ENCODE data around the gene ARGLU1. TPM values are rescaled to one million over a fixed set of nuclear protein-coding genes. Genes with fewer than 3 reads are reported as not detected.

ARGLU1 gene
- total RNA-seq, 1 donor from 2014 or later = 467 TPM

DNA sequence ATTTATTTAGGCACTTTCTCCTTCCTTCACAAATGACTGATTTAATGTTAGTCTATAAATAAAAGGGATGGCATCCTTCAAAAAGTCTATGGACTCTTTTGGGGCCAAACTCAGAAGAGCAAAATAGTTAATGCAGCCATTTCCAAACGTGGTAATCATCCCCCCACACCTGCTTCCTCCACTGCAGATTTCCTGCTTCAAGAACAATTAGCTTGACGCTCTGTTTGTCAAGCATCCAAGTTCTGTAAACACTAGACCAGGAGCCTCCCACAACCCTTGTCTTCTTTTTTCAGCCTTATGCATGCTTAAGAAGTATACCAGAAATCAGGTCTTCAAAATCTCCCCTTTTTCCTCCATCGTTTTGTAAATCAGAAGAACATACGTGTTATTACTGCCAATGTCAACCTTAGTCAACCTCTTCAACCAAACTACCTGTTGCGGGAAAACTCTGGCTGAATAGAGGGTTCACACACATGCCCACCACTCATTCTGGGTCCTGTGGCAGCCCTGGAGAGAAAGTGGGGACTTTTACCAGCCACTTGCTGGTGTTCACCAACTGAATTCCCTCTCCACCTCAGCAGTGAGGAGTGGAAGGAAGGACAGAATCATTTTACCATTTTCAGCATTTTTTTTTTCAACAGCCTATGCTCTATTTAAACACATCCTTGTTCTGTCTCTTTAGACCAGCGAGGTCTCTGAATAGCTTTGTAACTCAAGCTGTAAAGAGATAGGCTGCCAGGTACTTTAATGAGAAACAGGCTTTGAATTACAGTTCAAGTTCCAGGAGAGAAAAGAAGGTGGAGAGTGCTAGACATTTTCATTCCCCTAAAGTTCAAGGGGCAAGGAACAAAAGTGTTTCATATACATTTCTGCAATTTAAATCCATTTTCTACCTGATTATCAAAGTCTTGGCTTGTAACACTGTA, 71.6 kb downstream of the ARGLU1 start:
- Mint-ChIP-seq H3K9me3 (no peaks in the 10 kb centered on the region), H3K36me3 (peaks cover 59% of the 10 kb centered on the region), H3K4me1 (peaks cover 59% of the 10 kb centered on the region), H3K27me3 (ENCODE audit: insufficient read depth, low read depth) (peaks cover 5% of the 10 kb centered on the region), H3K27ac (no peak overlapping the region), H3K4me3 (no peak overlapping the region)
- TF ChIP-seq, protein P1, sequence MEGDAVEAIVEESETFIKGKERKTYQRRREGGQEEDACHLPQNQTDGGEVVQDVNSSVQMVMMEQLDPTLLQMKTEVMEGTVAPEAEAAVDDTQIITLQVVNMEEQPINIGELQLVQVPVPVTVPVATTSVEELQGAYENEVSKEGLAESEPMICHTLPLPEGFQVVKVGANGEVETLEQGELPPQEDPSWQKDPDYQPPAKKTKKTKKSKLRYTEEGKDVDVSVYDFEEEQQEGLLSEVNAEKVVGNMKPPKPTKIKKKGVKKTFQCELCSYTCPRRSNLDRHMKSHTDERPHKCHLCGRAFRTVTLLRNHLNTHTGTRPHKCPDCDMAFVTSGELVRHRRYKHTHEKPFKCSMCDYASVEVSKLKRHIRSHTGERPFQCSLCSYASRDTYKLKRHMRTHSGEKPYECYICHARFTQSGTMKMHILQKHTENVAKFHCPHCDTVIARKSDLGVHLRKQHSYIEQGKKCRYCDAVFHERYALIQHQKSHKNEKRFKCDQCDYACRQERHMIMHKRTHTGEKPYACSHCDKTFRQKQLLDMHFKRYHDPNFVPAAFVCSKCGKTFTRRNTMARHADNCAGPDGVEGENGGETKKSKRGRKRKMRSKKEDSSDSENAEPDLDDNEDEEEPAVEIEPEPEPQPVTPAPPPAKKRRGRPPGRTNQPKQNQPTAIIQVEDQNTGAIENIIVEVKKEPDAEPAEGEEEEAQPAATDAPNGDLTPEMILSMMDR (IDR thresholded peaks at IDR 0.05) = no peak
- TF ChIP-seq EZH2 (IDR thresholded peaks at IDR 0.05) = no peak
- no peak for TF ChIP-seq EZH2phosphoT487 (IDR thresholded peaks at IDR 0.05)
- no peak overlapping the region for H3K4me2 ChIP-seq
- H3F3A ChIP-seq (ENCODE audit: low read depth) = peaks cover 48% of the 10 kb centered on the region
- no peaks in the 10 kb centered on the region for H3K27me3 ChIP-seq
- H3K4me3 ChIP-seq = no peak overlapping the region
- H3K79me2 ChIP-seq (ENCODE audit: low read depth) = peaks cover 100% of the 10 kb centered on the region
- H3K9ac ChIP-seq = no peak overlapping the region
- H3K9me3 ChIP-seq (ENCODE audit: low read depth) = no peaks in the 10 kb centered on the region
- peaks cover 100% of the 10 kb centered on the region for H4K20me1 ChIP-seq (ENCODE audit: low read depth)
- DNase-seq (ENCODE audit: low spot score) = no peak
- H2AFZ ChIP-seq (replicated peaks) = no peak overlapping the region
- H3K27ac ChIP-seq = no peak overlapping the region
- peaks cover 19% of the 10 kb centered on the region for H3K4me1 ChIP-seq
- peaks cover 28% of the 10 kb centered on the region for H3K36me3 ChIP-seq

DNA sequence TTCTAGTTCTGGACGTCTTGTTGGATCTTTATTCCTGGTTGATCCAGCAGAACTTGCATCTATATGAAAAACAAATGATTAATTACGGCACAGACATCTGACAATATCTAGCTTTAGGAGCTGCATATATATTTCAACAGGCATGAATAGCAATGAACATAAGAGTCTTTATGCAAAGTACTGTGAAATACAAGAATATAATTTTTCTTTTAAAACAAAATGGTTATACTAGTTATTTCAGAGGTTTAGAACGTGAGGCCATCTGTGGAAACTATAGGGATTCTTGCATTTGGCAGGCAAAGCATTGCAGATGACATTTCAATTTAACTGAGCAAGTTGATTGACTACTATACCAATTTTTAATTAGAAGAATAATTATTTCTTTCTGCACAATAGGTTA, 73.0 kb downstream of the ARGLU1 start:
- Mint-ChIP-seq H3K27me3 (ENCODE audit: insufficient read depth, low read depth) (peaks cover 3% of the 10 kb centered on the region), H3K4me3 (no peak overlapping the region), H3K9me3 (no peaks in the 10 kb centered on the region), H3K4me1 (peaks cover 58% of the 10 kb centered on the region), H3K36me3 (peaks cover 57% of the 10 kb centered on the region), H3K27ac (no peak overlapping the region)
- TF ChIP-seq EZH2phosphoT487 (IDR thresholded peaks at IDR 0.05) (no peak), EZH2 (IDR thresholded peaks at IDR 0.05) (no peak)
- TF ChIP-seq, protein P1 (IDR thresholded peaks at IDR 0.05) = no peak
- Histone ChIP-seq H2AFZ (replicated peaks) (no peak overlapping the region), H3K9me3 (ENCODE audit: low read depth) (no peaks in the 10 kb centered on the region), H3F3A (ENCODE audit: low read depth) (peaks cover 62% of the 10 kb centered on the region), H3K27me3 (no peaks in the 10 kb centered on the region), H3K4me1 (peaks cover 19% of the 10 kb centered on the region), H3K79me2 (ENCODE audit: low read depth) (peaks cover 86% of the 10 kb centered on the region), H3K4me2 (no peak overlapping the region), H3K4me3 (no peak overlapping the region), H3K27ac (peak overlapping the region; percentile 8), H4K20me1 (ENCODE audit: low read depth) (peaks cover 100% of the 10 kb centered on the region), H3K36me3 (peaks cover 23% of the 10 kb centered on the region), H3K9ac (no peak overlapping the region)
- no peak for DNase-seq (ENCODE audit: low spot score)

DNA sequence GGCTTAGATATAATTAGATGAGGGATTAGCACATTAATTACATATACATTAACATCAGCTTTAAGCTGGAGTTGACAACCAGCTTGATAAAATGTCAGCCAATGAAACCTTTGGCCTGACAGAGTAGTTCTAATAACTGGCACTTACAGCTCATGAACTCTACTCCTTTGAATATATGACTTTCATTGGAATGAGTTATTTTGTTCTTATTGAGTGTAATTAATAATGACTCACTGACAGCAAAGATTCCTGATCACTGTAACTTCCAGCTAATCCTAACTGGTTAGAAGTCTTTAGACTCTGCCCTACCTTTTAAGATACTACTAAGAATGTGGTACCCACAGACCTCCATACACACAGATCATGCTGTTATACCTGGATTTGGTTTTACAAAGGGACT, 73.4 kb downstream of the ARGLU1 start:
- Mint-ChIP-seq H3K4me1 (peaks cover 55% of the 10 kb centered on the region), H3K9me3 (no peaks in the 10 kb centered on the region), H3K36me3 (peaks cover 57% of the 10 kb centered on the region), H3K27me3 (ENCODE audit: insufficient read depth, low read depth) (peaks cover 3% of the 10 kb centered on the region), H3K27ac (no peak overlapping the region), H3K4me3 (no peak overlapping the region)
- Histone ChIP-seq H3K9ac (no peak overlapping the region), H4K20me1 (ENCODE audit: low read depth) (peaks cover 100% of the 10 kb centered on the region), H3K4me3 (no peak overlapping the region), H3K27me3 (no peaks in the 10 kb centered on the region), H3K79me2 (ENCODE audit: low read depth) (peaks cover 82% of the 10 kb centered on the region), H3F3A (ENCODE audit: low read depth) (peaks cover 66% of the 10 kb centered on the region), H3K27ac (peak overlapping the region; percentile 33), H2AFZ (replicated peaks) (no peak overlapping the region), H3K9me3 (ENCODE audit: low read depth) (no peaks in the 10 kb centered on the region), H3K36me3 (peaks cover 23% of the 10 kb centered on the region), H3K4me2 (no peak overlapping the region), H3K4me1 (peaks cover 19% of the 10 kb centered on the region)
- no peak for DNase-seq (ENCODE audit: low spot score)
- TF ChIP-seq EZH2phosphoT487 (IDR thresholded peaks at IDR 0.05) (no peak), EZH2 (IDR thresholded peaks at IDR 0.05) (no peak)
- TF ChIP-seq, protein P1 (IDR thresholded peaks at IDR 0.05) = no peak

All from neural progenitor cell (in vitro differentiated cells).